Ishikawa (cell line): Measurements from ENCODE around the gene LRPAP1.

Source experiments
- CEBPB ChIP-seq: IDR thresholded peaks from 2 replicates; pipeline ENCODE4 v1.6.1; 2012
- CREB1 ChIP-seq: IDR thresholded peaks from 2 replicates; pipeline ENCODE4 v1.6.1; 2012; ENCODE audit warnings: low read depth
- EGR1 ChIP-seq: IDR thresholded peaks from 2 replicates; pipeline ENCODE4 v1.6.1; 2012
- EP300 ChIP-seq: IDR thresholded peaks from 2 replicates; pipeline ENCODE4 v1.6.1; 2012; ENCODE audit warnings: borderline replicate concordance
- FOXM1 ChIP-seq: IDR thresholded peaks from 2 replicates; pipeline ENCODE4 v1.6.1; 2012; ENCODE audit warnings: low read depth, borderline replicate concordance
- MAX ChIP-seq: IDR thresholded peaks from 2 replicates; pipeline ENCODE4 v1.6.1; 2012
- NFIC ChIP-seq: IDR thresholded peaks from 2 replicates; pipeline ENCODE4 v1.6.1; 2012
- RAD21 ChIP-seq: IDR thresholded peaks from 2 replicates; pipeline ENCODE4 v1.6.1; 2012; ENCODE audit warnings: low read depth
- REST ChIP-seq: IDR thresholded peaks from 2 replicates; pipeline ENCODE4 v1.6.1; 2012; ENCODE audit warnings: low read depth, mild to moderate bottlenecking
- TAF1 ChIP-seq: IDR thresholded peaks from 2 replicates; pipeline ENCODE4 v1.6.1; 2012; ENCODE audit warnings: low read depth, mild to moderate bottlenecking
- TCF12 ChIP-seq: IDR thresholded peaks from 2 replicates; pipeline ENCODE4 v1.6.1; 2012; ENCODE audit warnings: low read depth
- TEAD4 ChIP-seq: IDR thresholded peaks from 2 replicates; pipeline ENCODE4 v1.6.1; 2012
- USF1 ChIP-seq: IDR thresholded peaks from 2 replicates; pipeline ENCODE4 v1.6.1; 2012
- YY1 ChIP-seq: IDR thresholded peaks from 2 replicates; pipeline ENCODE4 v1.6.1; 2012; ENCODE audit warnings: low read depth
- ZBTB7A ChIP-seq: IDR thresholded peaks from 2 replicates; pipeline ENCODE4 v1.6.1; 2012; ENCODE audit warnings: low read depth

The LRPAP1 gene

GRCh38 chr4:3529363-3529762 lies 2.9 kb downstream of the LRPAP1 start:
- TF ChIP-seq RAD21: no peak
- no peak for TF ChIP-seq TCF12
- TF ChIP-seq REST: no peak
- no peak for TF ChIP-seq ZBTB7A
- no peak for TF ChIP-seq MAX
- TF ChIP-seq USF1: no peak
- no peak for TF ChIP-seq EP300
- no peak for TF ChIP-seq EGR1
- TF ChIP-seq YY1: no peak
- TF ChIP-seq TAF1: no peak
- no peak for TF ChIP-seq FOXM1
- no peak for TF ChIP-seq CREB1
- TF ChIP-seq NFIC: no peak
- no peak for TF ChIP-seq CEBPB
- TF ChIP-seq TEAD4: no peak

- TF ChIP-seq ZBTB7A (no peak), TEAD4 (no peak), CEBPB (no peak), YY1 (no peak), EP300 (no peak), NFIC (no peak), EGR1 (no peak), RAD21 (no peak), TCF12 (no peak)
Measured at GRCh38 chr4:3527914-3528876, 4.0 kb downstream of the LRPAP1 start.

GRCh38 chr4:3527101-3527913 lies 4.9 kb downstream of the LRPAP1 start:
- TF ChIP-seq CREB1 (no peak), EGR1 (no peak), MAX (no peak), TAF1 (no peak), RAD21 (no peak), ZBTB7A (no peak), USF1 (no peak), EP300 (no peak), TCF12 (no peak), CEBPB (no peak), REST (no peak), TEAD4 (no peak)

GRCh38 chr4:3526456-3526855 lies 5.8 kb downstream of the LRPAP1 start:
- TF ChIP-seq RAD21: no peak
- no peak for TF ChIP-seq FOXM1
- no peak for TF ChIP-seq CREB1
- TF ChIP-seq YY1: no peak
- TF ChIP-seq TEAD4: no peak
- TF ChIP-seq CEBPB: no peak

- TF ChIP-seq TEAD4: no peak
- no peak for TF ChIP-seq EP300
- no peak for TF ChIP-seq MAX
- TF ChIP-seq TCF12: no peak
- no peak for TF ChIP-seq NFIC
- TF ChIP-seq CEBPB: no peak
- no peak for TF ChIP-seq RAD21
- no peak for TF ChIP-seq ZBTB7A
- TF ChIP-seq USF1: no peak
- no peak for TF ChIP-seq REST
Measured at GRCh38 chr4:3525532-3526430, 6.4 kb downstream of the LRPAP1 start.
